Measurements from ENCODE around the gene TSHZ2. TPM values are rescaled to one million over a fixed set of nuclear protein-coding genes. Genes with fewer than 3 reads are reported as not detected.

TSHZ2 gene
- total RNA-seq, 1 experiment from 2014 or later = 0.20 TPM

DNA sequence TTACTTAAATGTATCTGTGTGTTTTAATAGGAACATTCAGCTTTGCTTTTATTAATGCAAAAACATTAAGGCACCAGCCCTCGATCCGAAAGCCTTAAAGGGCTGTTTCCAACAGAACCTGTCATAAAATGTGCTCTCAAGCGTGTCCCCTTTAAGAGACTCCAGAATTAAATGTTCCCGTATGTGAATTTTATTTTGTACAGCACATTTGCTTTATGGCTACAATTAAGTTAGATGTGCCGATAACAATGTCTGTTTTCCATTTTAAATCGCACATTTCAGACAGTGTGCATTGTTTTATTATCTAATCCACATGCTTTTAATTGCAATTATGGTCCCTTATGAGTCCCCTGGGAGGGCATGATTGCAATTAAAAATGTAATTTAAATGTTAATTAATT, 198.9 kb downstream of the TSHZ2 start:
- H3K4me3 Mint-ChIP-seq = no peak overlapping the region
- ChIA-PET POLR2A (no interaction called here), CTCF (no interaction called here)
- no peak overlapping the region for H3K27ac Mint-ChIP-seq
- no peaks in the 10 kb centered on the region for H3K36me3 Mint-ChIP-seq
- no peaks in the 10 kb centered on the region; the same call in 1 of the 2 replicates for H3K27me3 Mint-ChIP-seq (ENCODE audit: low read depth)
- no peak for TF ChIP-seq FOXK1 (CRISPR knock-in tag; IDR thresholded peaks at IDR 0.05)
- H3K4me1 Mint-ChIP-seq = peaks cover 12% of the 10 kb centered on the region
- H3K9me3 Mint-ChIP-seq = no peaks in the 10 kb centered on the region
- ATAC-seq (no peak), DNase-seq (ENCODE audit: low spot score) (no peak)

DNA sequence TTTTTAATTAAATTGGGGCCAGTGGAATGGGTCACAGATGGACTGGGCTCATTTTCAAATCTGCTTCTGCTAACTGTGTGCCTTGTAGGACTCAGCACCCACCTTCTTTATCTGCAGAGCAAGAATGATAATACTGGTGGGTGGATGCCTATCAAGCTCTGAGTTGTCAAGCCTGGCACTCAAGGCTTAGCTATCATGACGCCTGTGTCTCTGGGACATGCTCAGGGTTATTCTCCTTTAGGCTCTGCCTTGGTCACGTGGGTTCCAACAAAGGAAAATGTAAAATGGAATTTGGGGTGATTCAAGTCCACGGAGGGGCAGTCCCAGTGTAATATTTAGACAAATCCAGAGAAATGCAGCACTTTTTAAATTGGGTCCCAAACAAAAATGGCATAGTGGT, 202.3 kb downstream of the TSHZ2 start:
- ChIA-PET CTCF (interaction anchor here (0.6 to 1.1 kb wide), 2 partner anchors 34 to 1034 kb away, joined by 5 to 6 read pairs; partner anchors contain the start of gene PFDN4), POLR2A (no interaction called here)
- Mint-ChIP-seq H3K9me3 (no peaks in the 10 kb centered on the region), H3K4me3 (no peak overlapping the region), H3K36me3 (no peaks in the 10 kb centered on the region), H3K27ac (peak overlapping the region; percentile 57; the same call in 1 of the 2 replicates), H3K27me3 (ENCODE audit: low read depth) (no peaks in the 10 kb centered on the region), H3K4me1 (peaks cover 16% of the 10 kb centered on the region)
- ATAC-seq = no peak
- TF ChIP-seq KAT7 (CRISPR knock-in tag; IDR thresholded peaks at IDR 0.05; ENCODE audit: borderline replicate concordance) (no peak), JUN (CRISPR knock-in tag; IDR thresholded peaks at IDR 0.05) (no peak), MYBL2 (CRISPR knock-in tag; IDR thresholded peaks at IDR 0.05) (no peak), ZNF121 (CRISPR knock-in tag; IDR thresholded peaks at IDR 0.05) (no peak), CBFB (CRISPR knock-in tag; IDR thresholded peaks at IDR 0.05; ENCODE audit: low read depth) (no peak), TEAD1 (CRISPR knock-in tag; IDR thresholded peaks at IDR 0.05) (no peak), CREB1 (CRISPR knock-in tag; IDR thresholded peaks at IDR 0.05) (no peak), SOX15 (CRISPR knock-in tag; IDR thresholded peaks at IDR 0.05) (no peak), FOXJ3 (CRISPR knock-in tag; IDR thresholded peaks at IDR 0.05; ENCODE audit: borderline replicate concordance) (no peak), SMAD3 (CRISPR knock-in tag; IDR thresholded peaks at IDR 0.05; ENCODE audit: borderline replicate concordance) (no peak), RELA (CRISPR knock-in tag; IDR thresholded peaks at IDR 0.05; ENCODE audit: borderline replicate concordance) (no peak), TP53 (CRISPR knock-in tag; IDR thresholded peaks at IDR 0.05) (no peak), ZNF138 (CRISPR knock-in tag; conservative IDR thresholded peaks at IDR 0.05) (no peak)
- TF ChIP-seq, protein P1, sequence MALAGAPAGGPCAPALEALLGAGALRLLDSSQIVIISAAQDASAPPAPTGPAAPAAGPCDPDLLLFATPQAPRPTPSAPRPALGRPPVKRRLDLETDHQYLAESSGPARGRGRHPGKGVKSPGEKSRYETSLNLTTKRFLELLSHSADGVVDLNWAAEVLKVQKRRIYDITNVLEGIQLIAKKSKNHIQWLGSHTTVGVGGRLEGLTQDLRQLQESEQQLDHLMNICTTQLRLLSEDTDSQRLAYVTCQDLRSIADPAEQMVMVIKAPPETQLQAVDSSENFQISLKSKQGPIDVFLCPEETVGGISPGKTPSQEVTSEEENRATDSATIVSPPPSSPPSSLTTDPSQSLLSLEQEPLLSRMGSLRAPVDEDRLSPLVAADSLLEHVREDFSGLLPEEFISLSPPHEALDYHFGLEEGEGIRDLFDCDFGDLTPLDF (CRISPR knock-in tag; IDR thresholded peaks at IDR 0.05) = no peak
- TF ChIP-seq, protein P2, sequence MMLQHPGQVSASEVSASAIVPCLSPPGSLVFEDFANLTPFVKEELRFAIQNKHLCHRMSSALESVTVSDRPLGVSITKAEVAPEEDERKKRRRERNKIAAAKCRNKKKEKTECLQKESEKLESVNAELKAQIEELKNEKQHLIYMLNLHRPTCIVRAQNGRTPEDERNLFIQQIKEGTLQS (CRISPR knock-in tag; conservative IDR thresholded peaks at IDR 0.05) = no peak
- TF ChIP-seq, protein P3, sequence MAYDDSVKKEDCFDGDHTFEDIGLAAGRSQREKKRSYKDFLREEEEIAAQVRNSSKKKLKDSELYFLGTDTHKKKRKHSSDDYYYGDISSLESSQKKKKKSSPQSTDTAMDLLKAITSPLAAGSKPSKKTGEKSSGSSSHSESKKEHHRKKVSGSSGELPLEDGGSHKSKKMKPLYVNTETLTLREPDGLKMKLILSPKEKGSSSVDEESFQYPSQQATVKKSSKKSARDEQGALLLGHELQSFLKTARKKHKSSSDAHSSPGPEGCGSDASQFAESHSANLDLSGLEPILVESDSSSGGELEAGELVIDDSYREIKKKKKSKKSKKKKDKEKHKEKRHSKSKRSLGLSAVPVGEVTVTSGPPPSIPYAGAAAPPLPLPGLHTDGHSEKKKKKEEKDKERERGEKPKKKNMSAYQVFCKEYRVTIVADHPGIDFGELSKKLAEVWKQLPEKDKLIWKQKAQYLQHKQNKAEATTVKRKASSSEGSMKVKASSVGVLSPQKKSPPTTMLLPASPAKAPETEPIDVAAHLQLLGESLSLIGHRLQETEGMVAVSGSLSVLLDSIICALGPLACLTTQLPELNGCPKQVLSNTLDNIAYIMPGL (CRISPR knock-in tag; IDR thresholded peaks at IDR 0.05) = no peak
- TF ChIP-seq, protein P4, sequence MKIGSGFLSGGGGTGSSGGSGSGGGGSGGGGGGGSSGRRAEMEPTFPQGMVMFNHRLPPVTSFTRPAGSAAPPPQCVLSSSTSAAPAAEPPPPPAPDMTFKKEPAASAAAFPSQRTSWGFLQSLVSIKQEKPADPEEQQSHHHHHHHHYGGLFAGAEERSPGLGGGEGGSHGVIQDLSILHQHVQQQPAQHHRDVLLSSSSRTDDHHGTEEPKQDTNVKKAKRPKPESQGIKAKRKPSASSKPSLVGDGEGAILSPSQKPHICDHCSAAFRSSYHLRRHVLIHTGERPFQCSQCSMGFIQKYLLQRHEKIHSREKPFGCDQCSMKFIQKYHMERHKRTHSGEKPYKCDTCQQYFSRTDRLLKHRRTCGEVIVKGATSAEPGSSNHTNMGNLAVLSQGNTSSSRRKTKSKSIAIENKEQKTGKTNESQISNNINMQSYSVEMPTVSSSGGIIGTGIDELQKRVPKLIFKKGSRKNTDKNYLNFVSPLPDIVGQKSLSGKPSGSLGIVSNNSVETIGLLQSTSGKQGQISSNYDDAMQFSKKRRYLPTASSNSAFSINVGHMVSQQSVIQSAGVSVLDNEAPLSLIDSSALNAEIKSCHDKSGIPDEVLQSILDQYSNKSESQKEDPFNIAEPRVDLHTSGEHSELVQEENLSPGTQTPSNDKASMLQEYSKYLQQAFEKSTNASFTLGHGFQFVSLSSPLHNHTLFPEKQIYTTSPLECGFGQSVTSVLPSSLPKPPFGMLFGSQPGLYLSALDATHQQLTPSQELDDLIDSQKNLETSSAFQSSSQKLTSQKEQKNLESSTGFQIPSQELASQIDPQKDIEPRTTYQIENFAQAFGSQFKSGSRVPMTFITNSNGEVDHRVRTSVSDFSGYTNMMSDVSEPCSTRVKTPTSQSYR (CRISPR knock-in tag; IDR thresholded peaks at IDR 0.05) = no peak
- TF ChIP-seq, protein P5, sequence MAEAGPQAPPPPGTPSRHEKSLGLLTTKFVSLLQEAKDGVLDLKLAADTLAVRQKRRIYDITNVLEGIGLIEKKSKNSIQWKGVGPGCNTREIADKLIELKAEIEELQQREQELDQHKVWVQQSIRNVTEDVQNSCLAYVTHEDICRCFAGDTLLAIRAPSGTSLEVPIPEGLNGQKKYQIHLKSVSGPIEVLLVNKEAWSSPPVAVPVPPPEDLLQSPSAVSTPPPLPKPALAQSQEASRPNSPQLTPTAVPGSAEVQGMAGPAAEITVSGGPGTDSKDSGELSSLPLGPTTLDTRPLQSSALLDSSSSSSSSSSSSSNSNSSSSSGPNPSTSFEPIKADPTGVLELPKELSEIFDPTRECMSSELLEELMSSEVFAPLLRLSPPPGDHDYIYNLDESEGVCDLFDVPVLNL (CRISPR knock-in tag; IDR thresholded peaks at IDR 0.05; ENCODE audit: borderline replicate concordance, low read depth) = no peak
- DNase-seq (ENCODE audit: low spot score) = no peak

All from WTC11 (cell line).